WTC11 (cell line): ENCODE data around the gene DNAJB12.

Source experiments
- FOXP1 ChIP-seq: sonication (generic); formaldehyde crosslinking; IDR thresholded peaks from 2 replicates; pipeline ENCODE4 v1.8.0; 2022; ENCODE audit warnings: missing genetic modification reagents, mild to moderate bottlenecking, moderate library complexity, borderline replicate concordance
- NR2C2 ChIP-seq: sonication (generic); formaldehyde crosslinking; IDR thresholded peaks from 2 replicates; pipeline ENCODE4 v1.8.0; 2022; ENCODE audit warnings: mild to moderate bottlenecking, missing genetic modification reagents
- SOX15 ChIP-seq: fragments of 250-450 bp; sonication (Bioruptor Pico); IDR thresholded peaks from 2 replicates; pipeline ENCODE4 v1.9.0; 2021; ENCODE audit warnings: mild to moderate bottlenecking
- TCF7 ChIP-seq: sonication (generic); formaldehyde crosslinking; IDR thresholded peaks from 2 replicates; pipeline ENCODE4 v1.8.0; 2022; ENCODE audit warnings: mild to moderate bottlenecking, low read depth, missing genetic modification reagents, moderate library complexity
- TEAD1 ChIP-seq: sonication (generic); formaldehyde crosslinking; IDR thresholded peaks from 2 replicates; pipeline ENCODE4 v1.8.0; 2022; ENCODE audit warnings: mild to moderate bottlenecking, missing genetic modification reagents
- ZNF396 ChIP-seq: fragments of 250-450 bp; sonication (Bioruptor Pico); IDR thresholded peaks from 2 replicates; pipeline ENCODE4 v1.8.0; 2021; ENCODE audit warnings: mild to moderate bottlenecking, moderate library complexity, borderline replicate concordance
- TF ChIP-seq, protein P1 (sequence below): fragments of 200-600 bp; IDR thresholded peaks from 2 replicates; pipeline ENCODE4 v1.8.0; 2022; ENCODE audit warnings: antibody characterized with exemption
- TF ChIP-seq, protein P2 (sequence below): sonication (generic); formaldehyde crosslinking; IDR thresholded peaks from 2 replicates; pipeline ENCODE4 v1.8.0; 2022; ENCODE audit warnings: mild to moderate bottlenecking, missing genetic modification reagents
- TF ChIP-seq, protein P3 (sequence below): sonication (generic); formaldehyde crosslinking; IDR thresholded peaks from 2 replicates; pipeline ENCODE4 v1.8.1; 2023; ENCODE audit warnings: mild to moderate bottlenecking, moderate library complexity, missing genetic modification reagents

DNA sequence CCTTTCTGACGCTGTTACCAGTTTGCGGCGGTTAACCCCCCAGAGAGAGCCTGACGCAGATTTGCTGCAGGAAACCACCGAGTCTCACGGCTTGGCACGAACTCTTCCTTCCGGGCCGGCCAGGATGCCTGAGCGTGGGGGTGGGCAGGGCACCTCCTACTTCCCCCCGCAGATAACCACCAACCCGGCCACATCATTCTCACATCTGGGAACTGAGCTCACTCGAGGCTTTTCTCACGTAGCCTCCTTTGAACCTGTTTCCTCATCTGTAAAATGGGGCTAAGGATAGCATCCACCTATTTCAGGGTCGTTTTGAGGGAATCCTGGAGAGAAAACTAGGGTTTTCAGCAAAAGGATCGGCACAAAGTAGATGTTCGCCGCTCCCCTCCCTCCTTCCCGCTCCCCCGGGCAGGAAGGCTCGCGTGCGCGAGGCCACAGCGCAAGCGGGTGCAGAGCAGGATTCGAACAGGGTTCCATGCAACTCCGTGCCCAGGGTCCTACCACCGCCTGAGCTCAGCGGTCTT lies 57.4 kb downstream of the DNAJB12 start:
- TF ChIP-seq, protein P1, sequence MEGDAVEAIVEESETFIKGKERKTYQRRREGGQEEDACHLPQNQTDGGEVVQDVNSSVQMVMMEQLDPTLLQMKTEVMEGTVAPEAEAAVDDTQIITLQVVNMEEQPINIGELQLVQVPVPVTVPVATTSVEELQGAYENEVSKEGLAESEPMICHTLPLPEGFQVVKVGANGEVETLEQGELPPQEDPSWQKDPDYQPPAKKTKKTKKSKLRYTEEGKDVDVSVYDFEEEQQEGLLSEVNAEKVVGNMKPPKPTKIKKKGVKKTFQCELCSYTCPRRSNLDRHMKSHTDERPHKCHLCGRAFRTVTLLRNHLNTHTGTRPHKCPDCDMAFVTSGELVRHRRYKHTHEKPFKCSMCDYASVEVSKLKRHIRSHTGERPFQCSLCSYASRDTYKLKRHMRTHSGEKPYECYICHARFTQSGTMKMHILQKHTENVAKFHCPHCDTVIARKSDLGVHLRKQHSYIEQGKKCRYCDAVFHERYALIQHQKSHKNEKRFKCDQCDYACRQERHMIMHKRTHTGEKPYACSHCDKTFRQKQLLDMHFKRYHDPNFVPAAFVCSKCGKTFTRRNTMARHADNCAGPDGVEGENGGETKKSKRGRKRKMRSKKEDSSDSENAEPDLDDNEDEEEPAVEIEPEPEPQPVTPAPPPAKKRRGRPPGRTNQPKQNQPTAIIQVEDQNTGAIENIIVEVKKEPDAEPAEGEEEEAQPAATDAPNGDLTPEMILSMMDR = no peak
- TF ChIP-seq SOX15 (CRISPR knock-in tag) (no peak), TCF7 (no peak), NR2C2 (CRISPR knock-in tag) (no peak), TEAD1 (CRISPR knock-in tag) (no peak), FOXP1 (CRISPR knock-in tag) (no peak), ZNF396 (CRISPR knock-in tag) (no peak)
- TF ChIP-seq, protein P2, sequence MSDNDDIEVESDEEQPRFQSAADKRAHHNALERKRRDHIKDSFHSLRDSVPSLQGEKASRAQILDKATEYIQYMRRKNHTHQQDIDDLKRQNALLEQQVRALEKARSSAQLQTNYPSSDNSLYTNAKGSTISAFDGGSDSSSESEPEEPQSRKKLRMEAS = no peak
- TF ChIP-seq, protein P3, sequence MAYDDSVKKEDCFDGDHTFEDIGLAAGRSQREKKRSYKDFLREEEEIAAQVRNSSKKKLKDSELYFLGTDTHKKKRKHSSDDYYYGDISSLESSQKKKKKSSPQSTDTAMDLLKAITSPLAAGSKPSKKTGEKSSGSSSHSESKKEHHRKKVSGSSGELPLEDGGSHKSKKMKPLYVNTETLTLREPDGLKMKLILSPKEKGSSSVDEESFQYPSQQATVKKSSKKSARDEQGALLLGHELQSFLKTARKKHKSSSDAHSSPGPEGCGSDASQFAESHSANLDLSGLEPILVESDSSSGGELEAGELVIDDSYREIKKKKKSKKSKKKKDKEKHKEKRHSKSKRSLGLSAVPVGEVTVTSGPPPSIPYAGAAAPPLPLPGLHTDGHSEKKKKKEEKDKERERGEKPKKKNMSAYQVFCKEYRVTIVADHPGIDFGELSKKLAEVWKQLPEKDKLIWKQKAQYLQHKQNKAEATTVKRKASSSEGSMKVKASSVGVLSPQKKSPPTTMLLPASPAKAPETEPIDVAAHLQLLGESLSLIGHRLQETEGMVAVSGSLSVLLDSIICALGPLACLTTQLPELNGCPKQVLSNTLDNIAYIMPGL (CRISPR knock-in tag) = no peak
